ENCODE results near the gene EPHB1. TPM values are rescaled to one million over a fixed set of nuclear protein-coding genes. Genes with fewer than 3 reads are reported as not detected.

EPHB1 gene
- total RNA-seq, 1 donor = 1.3 TPM

- no peak for TF ChIP-seq CTCF (IDR thresholded peaks at IDR 0.05; ENCODE audit: insufficient read depth, low read depth, low read length)
- H3K4me3 ChIP-seq (ENCODE audit: low read depth, low read length) = no peak overlapping the region
- no peak for DNase-seq (ENCODE audit: low read depth)
Measured at GRCh38 chr3:134880431-134880830, 85.4 kb downstream of the EPHB1 start.

- no peak overlapping the region for H3K4me3 ChIP-seq (ENCODE audit: low read depth, low read length)
- no peak for TF ChIP-seq CTCF (IDR thresholded peaks at IDR 0.05; ENCODE audit: insufficient read depth, low read depth, low read length)
- no peak for DNase-seq (ENCODE audit: low read depth)
Measured at GRCh38 chr3:134881305-134881704, 86.2 kb downstream of the EPHB1 start.

GRCh38 chr3:134883697-134884385 lies 88.8 kb downstream of the EPHB1 start:
- no peak for DNase-seq (ENCODE audit: low read depth)
- no peak overlapping the region for H3K4me3 ChIP-seq (ENCODE audit: low read depth, low read length)
- TF ChIP-seq CTCF (IDR thresholded peaks at IDR 0.05; ENCODE audit: insufficient read depth, low read depth, low read length) = no peak

- TF ChIP-seq CTCF (IDR thresholded peaks at IDR 0.05; ENCODE audit: insufficient read depth, low read depth, low read length) = no peak
- DNase-seq (ENCODE audit: low read depth) = no peak
- no peak overlapping the region for H3K4me3 ChIP-seq (ENCODE audit: low read depth, low read length)
Measured at GRCh38 chr3:134885877-134886621, 91.0 kb downstream of the EPHB1 start.

GRCh38 chr3:134886991-134887390 lies 91.9 kb downstream of the EPHB1 start:
- H3K4me3 ChIP-seq (ENCODE audit: low read depth, low read length) = no peak overlapping the region
- no peak for TF ChIP-seq CTCF (IDR thresholded peaks at IDR 0.05; ENCODE audit: insufficient read depth, low read depth, low read length)
- DNase-seq (ENCODE audit: low read depth) = no peak

- no peak for TF ChIP-seq CTCF (IDR thresholded peaks at IDR 0.05; ENCODE audit: insufficient read depth, low read depth, low read length)
- DNase-seq (ENCODE audit: low read depth) = no peak
- H3K4me3 ChIP-seq (ENCODE audit: low read depth, low read length) = no peak overlapping the region
Measured at GRCh38 chr3:134887536-134887935, 92.5 kb downstream of the EPHB1 start.
